ENCODE data around the gene SLC25A11. TPM values are rescaled to one million over a fixed set of nuclear protein-coding genes. Genes with fewer than 3 reads are reported as not detected.

Gene SLC25A11, protein sequence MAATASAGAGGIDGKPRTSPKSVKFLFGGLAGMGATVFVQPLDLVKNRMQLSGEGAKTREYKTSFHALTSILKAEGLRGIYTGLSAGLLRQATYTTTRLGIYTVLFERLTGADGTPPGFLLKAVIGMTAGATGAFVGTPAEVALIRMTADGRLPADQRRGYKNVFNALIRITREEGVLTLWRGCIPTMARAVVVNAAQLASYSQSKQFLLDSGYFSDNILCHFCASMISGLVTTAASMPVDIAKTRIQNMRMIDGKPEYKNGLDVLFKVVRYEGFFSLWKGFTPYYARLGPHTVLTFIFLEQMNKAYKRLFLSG
- 100 to 1,000 TPM in 1 of 8 experiments, 10 to 100 TPM in 7; 36.1 to 100 (median 51.0) TPM for total RNA-seq

DNA sequence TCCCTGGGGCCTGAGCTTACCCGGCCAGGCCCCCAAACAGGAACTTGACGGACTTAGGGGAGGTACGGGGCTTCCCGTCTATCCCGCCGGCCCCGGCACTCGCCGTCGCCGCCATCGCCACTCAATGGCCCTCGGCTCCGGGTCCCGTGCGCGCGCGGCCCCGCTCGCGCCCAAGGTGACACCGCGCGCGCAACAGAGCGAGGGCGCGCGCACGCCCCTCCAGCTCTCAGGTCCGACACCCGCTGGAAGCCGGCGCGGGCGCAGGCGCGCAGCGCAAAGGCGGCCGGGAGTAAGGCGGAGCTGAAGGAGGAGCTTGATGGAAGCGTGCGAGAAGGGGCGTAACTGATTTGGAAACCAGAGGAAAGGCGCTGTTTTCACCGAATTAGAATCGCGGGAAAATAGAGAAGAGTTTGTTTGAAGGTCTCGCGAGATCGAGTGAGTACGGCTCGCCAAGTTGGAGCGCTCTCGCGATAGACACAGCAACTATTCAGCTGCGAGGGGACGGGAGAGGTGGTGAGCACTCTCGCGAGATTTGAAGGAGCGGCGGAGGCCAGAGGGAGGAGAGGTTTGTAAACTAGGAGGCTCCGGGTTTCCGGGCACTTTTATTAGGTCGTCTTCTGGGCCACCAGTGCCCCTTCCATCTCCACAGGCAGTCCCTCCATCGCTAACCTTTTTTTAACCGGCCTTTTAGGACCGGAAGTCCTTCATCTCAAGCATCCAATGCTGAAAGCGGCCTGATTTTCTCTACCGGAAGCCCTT is at the start of gene SLC25A11, which contains the start of gene RNF167:
Gene SLC25A11 (minus strand): TSS at position 251 of the 759 bp plus-strand sequence. CDS start 136 bp downstream, at position 115.
Gene RNF167 (plus strand): TSS at position 473 of the 759 bp plus-strand sequence. CDS start 642 bp downstream, outside the sequence.
- H3K4me1 ChIP-seq (replicated peaks in 1 of 2), result peaks cover 14 to 16% of the 10 kb centered on the region in 2 donors
- WGBS, 10 experiments, result 0 to 10% (median 0%) methylated on average over 1 to 48 of the region's 72 CpGs; no CpG with 5 or more reads in 1 of the 10 experiments
- in situ Hi-C loops (cut with MboI; ENCODE audit: low pct_unique_long_range_greater_than_20kb in 2 of 9, low sequenced_read_pairs in 9 of 9, unreplicated experiment in 9 of 9), result no loop called here

DNA sequence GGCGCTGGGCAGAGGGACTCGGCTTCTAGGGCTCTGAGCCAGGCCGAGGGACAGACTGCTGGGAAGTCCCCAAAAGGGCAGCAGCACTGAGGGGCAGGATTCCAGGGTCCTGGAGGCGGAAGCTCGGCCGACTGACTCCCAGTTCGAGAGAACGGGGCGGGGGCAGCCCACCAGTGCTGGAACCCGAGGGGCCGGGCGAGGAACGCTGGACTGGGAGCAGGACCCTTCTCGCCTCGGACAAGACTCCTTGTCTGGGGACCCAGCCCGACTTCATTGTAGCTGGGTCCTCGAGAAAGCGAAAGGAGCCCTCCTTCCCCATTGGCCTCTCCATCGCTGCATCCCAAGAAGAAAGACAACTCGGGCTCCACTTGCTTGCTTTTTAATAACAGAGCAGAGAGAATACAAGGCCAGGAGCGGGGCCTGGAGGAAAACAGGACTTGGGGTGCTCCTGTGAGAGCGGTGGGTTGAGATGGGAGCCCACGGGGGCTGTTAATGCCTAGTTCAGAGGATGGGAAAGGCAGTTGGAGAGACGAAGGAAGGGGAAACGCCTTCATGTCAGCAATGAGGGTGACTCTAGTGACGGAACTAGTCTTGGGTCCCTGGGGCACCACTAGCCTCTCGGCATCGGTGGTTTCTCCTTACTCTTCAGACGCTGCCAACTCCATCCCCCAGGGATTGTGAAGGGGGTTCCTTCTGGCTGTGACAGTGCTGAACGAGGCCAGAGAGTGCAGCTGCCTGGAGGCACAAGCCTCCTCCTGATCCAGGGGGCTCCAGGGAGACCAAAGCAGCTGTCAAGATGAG is 48.1 kb upstream of the SLC25A11 start:
- WGBS, 10 experiments, result 0 to 40% (median 6%) methylated on average over 1 to 9 of the region's 30 CpGs; no CpG with 5 or more reads in 1 of the 10 experiments
- peak overlapping the region; percentile 57 to 79 for H3K27ac ChIP-seq
- peaks cover 11 to 16% of the 10 kb centered on the region in 2 donors for H3K4me1 ChIP-seq (replicated peaks in 1 of 2)
- peak overlapping the region; percentile 61 to 98 (median 64) for H3K4me3 ChIP-seq
- peak in 3 of 8 experiments; percentile 1 to 26 (median 20) for ATAC-seq (replicated peaks in 6 of 8)
- in situ Hi-C loops (cut with MboI; ENCODE audit: low pct_unique_long_range_greater_than_20kb in 2 of 9, low sequenced_read_pairs in 9 of 9, unreplicated experiment in 9 of 9), result no loop called here

More for the DNA sequence above, at the start of gene SLC25A11, which contains the start of gene RNF167:
- peak; percentile 77 to 92 (median 88) for ATAC-seq (replicated peaks in 6 of 8)
- H3K27ac ChIP-seq, result peak within 1 kb of the TSS; percentile 96 to 99
- H3K4me3 ChIP-seq, result peak within 1 kb of the TSS; percentile 53 to 85 (median 61)

DNA sequence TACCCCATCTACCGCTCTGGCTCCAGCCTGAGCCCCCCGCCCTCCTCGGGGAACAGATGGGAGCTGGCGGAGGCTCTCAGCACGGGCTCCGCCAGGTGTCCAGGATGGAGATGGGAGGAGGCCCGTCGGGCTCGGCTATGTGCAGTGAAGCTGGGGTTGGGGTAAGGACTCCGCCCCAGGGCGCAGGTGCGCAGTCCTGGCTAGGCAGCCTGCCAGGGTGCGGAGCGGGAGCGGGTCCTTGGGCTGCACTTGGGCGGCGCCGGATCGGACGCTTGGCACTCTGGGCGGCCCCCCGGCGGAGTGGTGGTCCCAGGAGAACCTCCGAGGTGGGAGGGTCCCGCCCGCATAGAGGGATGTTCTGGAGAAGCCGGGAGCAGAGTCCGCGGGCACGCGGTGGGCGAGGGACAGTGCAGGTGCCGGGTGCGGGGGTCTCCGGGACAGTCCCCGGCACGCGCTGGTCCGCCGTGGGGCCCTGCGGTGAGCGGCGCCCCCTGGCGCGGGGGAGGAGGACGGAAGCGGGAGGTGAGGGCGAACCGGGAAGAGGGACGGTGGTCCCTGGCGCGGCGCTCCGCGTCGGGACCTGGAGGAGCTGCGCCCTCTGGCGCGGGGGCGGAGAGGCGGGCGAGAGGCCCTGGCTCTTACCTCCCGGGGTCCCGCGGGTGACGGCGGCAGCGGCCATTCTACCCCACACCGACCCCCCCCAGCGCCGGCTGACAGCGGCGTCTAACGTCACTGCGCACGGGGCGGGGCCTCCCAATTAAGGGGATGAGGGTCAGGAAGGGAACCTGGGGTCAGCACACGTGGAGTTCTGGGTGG is 47.3 kb upstream of the SLC25A11 start, which contains the start of gene CAMTA2:
Gene CAMTA2 (minus strand): TSS at position 725 of the 816 bp plus-strand sequence. CDS start 1,453 bp downstream, outside the sequence.
- peaks cover 11 to 16% of the 10 kb centered on the region in 2 donors for H3K4me1 ChIP-seq (replicated peaks in 1 of 2)
- peak within 1 kb of the TSS; percentile 57 to 79 for H3K27ac ChIP-seq
- WGBS, 10 experiments, result 0 to 5% (median 1%) methylated on average over 2 to 18 of the region's 78 CpGs; no CpG with 5 or more reads in 6 of the 10 experiments
- in situ Hi-C loops (cut with MboI; ENCODE audit: low pct_unique_long_range_greater_than_20kb in 2 of 9, low sequenced_read_pairs in 9 of 9, unreplicated experiment in 9 of 9), result no loop called here
- H3K4me3 ChIP-seq, result peak within 1 kb of the TSS; percentile 61 to 98 (median 64)
- ATAC-seq (replicated peaks in 6 of 8), result peak; percentile 80 to 90 (median 88)

DNA sequence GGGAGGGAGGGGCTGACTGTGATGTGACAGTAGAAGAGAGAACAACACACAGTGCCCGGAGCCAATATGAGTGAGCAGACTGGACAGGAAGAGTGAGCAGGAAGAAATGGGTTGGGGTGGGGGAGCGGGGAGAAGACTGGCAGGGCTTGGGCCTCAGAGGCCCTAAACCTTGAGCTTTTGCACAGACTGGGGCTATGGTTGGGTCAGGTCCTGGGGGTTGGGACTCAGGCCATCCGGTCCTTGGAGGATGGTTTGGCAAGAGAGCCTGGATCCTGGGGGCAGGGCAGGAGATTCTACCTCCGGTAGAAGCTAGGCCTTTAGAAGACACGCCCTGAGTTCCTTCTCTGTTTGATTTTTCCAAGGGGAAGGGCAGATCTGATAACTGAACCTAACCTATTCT is 46.6 kb upstream of the SLC25A11 start:
- WGBS, 10 experiments, result 20 to 72% (median 40%) methylated on average over 1 to 5 of the region's 5 CpGs; no CpG with 5 or more reads in 7 of the 10 experiments
- Histone ChIP-seq H3K27ac (peak overlapping the region; percentile 57 to 79), H3K4me3 (peak overlapping the region; percentile 61 to 98 (median 64)), H3K4me1 (replicated peaks in 1 of 2) (peaks cover 11 to 16% of the 10 kb centered on the region in 2 donors)
- ATAC-seq (replicated peaks in 6 of 8), result peak in 2 of 8 experiments; percentile 3 to 6
- in situ Hi-C loops (cut with MboI; ENCODE audit: low pct_unique_long_range_greater_than_20kb in 2 of 9, low sequenced_read_pairs in 9 of 9, unreplicated experiment in 9 of 9), result no loop called here

DNA sequence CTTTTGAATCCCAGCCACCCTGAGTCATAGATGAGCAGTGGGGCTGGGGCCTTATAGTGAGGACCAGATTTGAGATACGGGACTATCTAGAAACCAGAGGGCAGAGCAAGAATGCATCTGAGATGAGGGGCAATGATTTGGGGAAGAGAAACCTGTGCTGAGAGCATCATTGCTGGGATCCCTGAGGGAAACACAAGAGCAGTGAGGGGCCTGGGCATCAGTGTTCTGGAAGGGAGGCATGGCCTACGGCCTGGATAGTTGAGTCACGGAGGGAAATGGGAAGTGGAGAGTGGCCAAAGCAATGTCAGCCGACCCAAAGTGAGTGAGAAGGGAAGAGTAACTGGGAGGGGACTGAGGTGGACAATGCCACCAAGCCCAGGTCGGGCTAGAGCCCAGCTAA is 42.5 kb upstream of the SLC25A11 start:
- H3K4me1 ChIP-seq (replicated peaks in 1 of 2), result peaks cover 0 to 7% of the 10 kb centered on the region in 2 donors
- no peak overlapping the region for H3K4me3 ChIP-seq
- WGBS, 10 experiments, result 0 to 100% (median 92%) methylated on average over 1 to 4 of the region's 5 CpGs; no CpG with 5 or more reads in 4 of the 10 experiments
- H3K27ac ChIP-seq, result no peak overlapping the region
- in situ Hi-C loops (cut with MboI; ENCODE audit: low pct_unique_long_range_greater_than_20kb in 2 of 9, low sequenced_read_pairs in 9 of 9, unreplicated experiment in 9 of 9), result no loop called here
- ATAC-seq (replicated peaks in 6 of 8), result no peak

DNA sequence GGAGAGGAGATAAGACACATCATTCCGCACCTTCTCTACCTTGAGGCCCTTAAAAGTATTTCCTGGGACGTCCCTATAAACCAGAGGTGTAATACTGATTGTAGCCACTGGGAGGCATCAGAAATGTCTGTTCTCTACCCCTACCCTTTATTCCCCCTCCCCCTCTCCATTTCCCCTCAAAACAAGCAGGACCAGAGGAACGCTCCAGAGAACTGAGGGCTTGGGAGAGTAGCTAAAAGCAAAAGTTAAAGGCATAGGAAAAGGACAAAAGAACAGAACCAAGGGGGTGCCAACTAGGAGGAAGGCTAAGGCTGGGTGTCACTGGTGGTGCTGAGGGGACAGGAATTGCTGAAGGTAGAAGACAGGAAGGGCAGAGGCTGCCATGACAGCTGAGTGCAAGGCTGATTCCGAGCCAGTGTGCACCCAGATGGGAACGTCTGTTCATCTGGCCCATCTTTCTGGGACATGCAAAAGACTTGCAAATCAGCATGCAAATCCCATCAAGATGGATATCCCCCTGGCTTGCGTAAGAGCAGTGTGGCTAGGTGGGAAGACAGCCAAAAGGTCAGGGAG is 40.9 kb upstream of the SLC25A11 start:
- in situ Hi-C loops (cut with MboI; ENCODE audit: low pct_unique_long_range_greater_than_20kb in 2 of 9, low sequenced_read_pairs in 9 of 9, unreplicated experiment in 9 of 9), result no loop called here
- 0 to 100% (median 21%) methylated on average over 1 to 3 of the region's 6 CpGs; no CpG with 5 or more reads in 5 of the 10 experiments for WGBS, 10 experiments
- ATAC-seq (replicated peaks in 6 of 8), result peak; percentile 39 to 96 (median 56)
- Histone ChIP-seq H3K4me1 (replicated peaks in 1 of 2) (no peaks in the 10 kb centered on the region), H3K4me3 (no peak overlapping the region), H3K27ac (no peak overlapping the region)

DNA sequence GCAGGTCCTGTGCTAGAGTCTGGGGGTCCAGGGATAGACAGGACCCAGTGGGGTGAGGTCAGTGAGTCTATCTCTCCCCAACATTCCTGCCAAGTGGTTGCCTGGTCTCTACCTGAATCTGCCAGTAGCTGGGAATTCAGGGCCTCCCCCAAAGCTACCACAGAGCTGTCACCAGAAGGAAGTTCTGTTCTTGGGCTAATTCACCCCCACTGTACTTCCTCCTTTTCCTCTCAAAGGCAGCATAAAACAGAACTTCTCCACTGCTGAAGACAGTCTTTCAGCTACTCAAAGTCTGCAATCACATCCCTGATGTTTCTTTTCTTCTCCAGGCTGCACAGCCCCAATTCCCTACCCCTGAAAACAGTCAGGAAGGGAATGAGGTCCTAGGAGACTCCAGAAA is 38.9 kb upstream of the SLC25A11 start:
- in situ Hi-C loops (cut with MboI; ENCODE audit: low pct_unique_long_range_greater_than_20kb in 2 of 9, low sequenced_read_pairs in 9 of 9, unreplicated experiment in 9 of 9), result no loop called here
- no peak for ATAC-seq (replicated peaks in 6 of 8)
- Histone ChIP-seq H3K4me1 (replicated peaks in 1 of 2) (no peaks in the 10 kb centered on the region), H3K27ac (no peak overlapping the region), H3K4me3 (no peak overlapping the region)

DNA sequence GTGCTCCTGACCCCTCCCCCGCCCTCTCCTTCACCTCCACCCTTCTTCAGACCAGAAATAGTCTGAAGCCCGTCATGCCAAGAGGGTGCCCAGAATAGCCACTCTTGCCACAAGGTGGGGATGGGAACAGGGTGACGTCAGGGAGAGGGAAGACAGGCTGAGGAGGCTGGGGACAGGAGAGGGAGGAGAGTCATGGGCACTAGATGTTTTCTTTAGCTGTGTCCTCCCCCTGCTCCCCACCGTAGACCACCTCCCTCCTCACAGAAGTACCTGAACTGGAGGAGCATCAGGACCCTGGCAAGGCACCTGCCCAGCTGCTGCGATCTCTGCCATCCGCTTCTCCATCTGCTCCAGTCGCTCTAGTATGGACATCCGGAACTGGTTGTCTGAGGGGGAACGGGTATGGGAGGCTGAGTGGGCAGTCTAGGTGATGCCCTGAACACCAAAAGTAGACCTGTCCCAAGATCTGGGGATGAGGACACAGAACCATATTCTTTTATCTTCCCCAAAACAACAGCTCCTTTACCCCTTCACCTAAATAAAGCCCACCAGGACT is 34.3 kb upstream of the SLC25A11 start:
- Histone ChIP-seq H3K27ac (no peak overlapping the region), H3K4me3 (no peak overlapping the region), H3K4me1 (replicated peaks in 1 of 2) (peaks cover 9 to 10% of the 10 kb centered on the region in 2 donors)
- in situ Hi-C loops (cut with MboI; ENCODE audit: low pct_unique_long_range_greater_than_20kb in 2 of 9, low sequenced_read_pairs in 9 of 9, unreplicated experiment in 9 of 9), result loop anchor here in 1 of 9 experiments (25.0 kb wide), 1 partner anchor 88 kb away; no protein-coding TSS in a partner anchor
- 82 to 100% (median 90%) methylated on average over 1 to 3 of the region's 9 CpGs; no CpG with 5 or more reads in 7 of the 10 experiments for WGBS, 10 experiments
- ATAC-seq (replicated peaks in 6 of 8), result no peak

DNA sequence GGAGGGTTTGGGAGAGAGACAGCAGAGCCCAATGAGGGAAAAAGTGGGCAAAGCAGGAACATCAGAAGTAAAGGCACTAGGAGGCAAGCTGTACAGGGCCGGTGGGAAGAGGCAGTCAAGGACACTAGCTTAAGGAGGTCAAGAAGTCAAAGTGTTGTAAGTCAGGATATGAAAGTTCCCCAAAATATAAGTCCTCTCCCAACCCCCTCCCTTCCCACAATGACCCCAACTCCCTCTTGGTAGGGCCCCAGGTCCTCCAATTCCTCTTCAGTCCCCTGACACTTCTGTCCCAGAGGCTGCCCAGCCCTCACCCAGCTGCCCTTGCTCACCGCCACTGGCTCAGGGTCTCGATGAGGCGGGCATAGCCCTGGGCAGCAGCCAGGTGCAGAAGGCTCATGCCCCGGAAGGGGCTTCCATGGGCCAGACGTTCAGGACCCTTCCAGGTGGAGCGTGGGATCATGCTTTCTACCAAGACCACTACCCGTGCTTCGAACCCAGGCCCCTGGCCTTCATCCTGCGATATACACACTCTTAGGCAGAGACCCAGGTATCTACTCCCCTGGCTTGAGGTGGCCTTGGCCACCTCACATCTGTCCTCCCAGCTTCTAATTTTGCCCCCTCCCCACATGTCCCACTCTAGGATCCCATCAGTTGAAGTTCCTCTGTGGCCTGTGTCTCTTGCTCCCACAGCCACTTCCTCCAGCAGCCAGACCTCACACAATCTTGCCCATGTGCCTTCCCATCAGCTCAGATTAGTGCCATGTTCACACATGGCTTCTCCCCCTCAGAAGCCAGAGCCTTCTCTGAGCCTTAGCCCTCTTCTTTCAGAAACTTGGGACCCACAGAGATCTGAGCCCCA is 33.6 kb upstream of the SLC25A11 start:
- ATAC-seq (replicated peaks in 6 of 8), result no peak
- 80 to 92% (median 90%) methylated on average over 1 to 5 of the region's 10 CpGs; no CpG with 5 or more reads in 6 of the 10 experiments for WGBS, 10 experiments
- no peak overlapping the region for H3K27ac ChIP-seq
- H3K4me1 ChIP-seq (replicated peaks in 1 of 2), result peaks cover 10 to 16% of the 10 kb centered on the region in 2 donors
- in situ Hi-C loops (cut with MboI; ENCODE audit: low pct_unique_long_range_greater_than_20kb in 2 of 9, low sequenced_read_pairs in 9 of 9, unreplicated experiment in 9 of 9), result loop anchor here in 1 of 9 experiments (25.0 kb wide), 1 partner anchor 89 kb away; no protein-coding TSS in a partner anchor
- H3K4me3 ChIP-seq, result no peak overlapping the region

DNA sequence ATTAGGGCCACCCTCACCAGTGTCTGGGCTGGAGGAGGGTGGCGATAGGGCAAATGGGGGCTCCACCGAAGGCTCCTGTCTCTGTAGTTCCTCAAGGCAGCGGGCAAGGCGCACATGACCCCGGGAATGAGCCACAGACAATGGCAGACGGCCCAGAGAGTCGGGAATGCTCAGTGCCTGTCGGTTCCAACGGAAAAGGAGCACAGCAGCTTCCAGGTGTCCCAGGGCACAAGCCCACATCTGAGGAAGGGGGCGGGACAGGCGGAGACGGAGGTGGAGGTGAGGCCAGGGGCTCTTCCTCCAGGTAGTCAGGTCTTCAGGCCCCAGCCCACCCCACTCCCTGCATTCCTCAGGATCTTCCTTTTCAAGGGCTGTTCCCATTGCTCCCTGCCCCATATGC is 32.9 kb upstream of the SLC25A11 start:
- in situ Hi-C loops (cut with MboI; ENCODE audit: low pct_unique_long_range_greater_than_20kb in 2 of 9, low sequenced_read_pairs in 9 of 9, unreplicated experiment in 9 of 9), result loop anchor here in 1 of 9 experiments (25.0 kb wide), 1 partner anchor 90 kb away; no protein-coding TSS in a partner anchor
- Histone ChIP-seq H3K4me1 (replicated peaks in 1 of 2) (peaks cover 10 to 18% of the 10 kb centered on the region in 2 donors), H3K27ac (no peak overlapping the region), H3K4me3 (no peak overlapping the region)
- no peak for ATAC-seq (replicated peaks in 6 of 8)
- 81 to 83% methylated on average over 1 to 6 of the region's 12 CpGs; no CpG with 5 or more reads in 8 of the 10 experiments for WGBS, 10 experiments

Measured in motor neuron (in vitro differentiated cells).